Measurements from ENCODE around the gene SCRT2. TPM values are rescaled to one million over a fixed set of nuclear protein-coding genes. Genes with fewer than 3 reads are reported as not detected.

SCRT2 gene
- total RNA-seq, 1 experiment from 2014 or later: not detected

GRCh38 chr20:710780-711450 is 35.3 kb upstream of the SCRT2 start:
- WGBS (ENCODE audit: extremely low coverage, insufficient read length, low lambda C conversion rate): no CpG with 5 or more reads among the region's 19 CpGs
- no peaks in the 10 kb centered on the region for H3K79me2 ChIP-seq (ENCODE audit: insufficient read depth, low read length)
- Mint-ChIP-seq H3K4me3 (peak overlapping the region; percentile 35 to 52; a peak in 4 of 5 replicates), H3K27ac (no peak overlapping the region), H3K9me3 (peaks cover 21 to 22% of the 10 kb centered on the region in 2 experiments), H3K27me3 (ENCODE audit: low read depth) (peaks cover 34% of the 10 kb centered on the region), H3K4me1 (peaks cover 9 to 33% of the 10 kb centered on the region in 2 experiments), H3K36me3 (ENCODE audit: insufficient read depth in 1 of 3, low read depth in 3 of 3) (peaks cover 5 to 15% (median 10%) of the 10 kb centered on the region in 3 experiments)
- no peaks in the 10 kb centered on the region for H4K20me1 ChIP-seq (ENCODE audit: control insufficient read depth, insufficient read depth, insufficient read length)
- no peak overlapping the region for H2BK20ac ChIP-seq (ENCODE audit: low read depth, low read length, poor library complexity, severe bottlenecking)
- no peak overlapping the region for H3K23ac ChIP-seq (ENCODE audit: insufficient read length, low read depth, low read length)
- H3T11ph ChIP-seq (ENCODE audit: low read length): no peak overlapping the region
- H2BK5ac ChIP-seq (ENCODE audit: insufficient read length, low read length): no peak overlapping the region
- peaks cover 5% of the 10 kb centered on the region; the same call in 1 of the 2 replicates for H3K27me3 ChIP-seq (ENCODE audit: insufficient read depth, low read length)
- no peak overlapping the region for H3K18ac ChIP-seq (ENCODE audit: insufficient read length, low read depth, low read length)
- no peak overlapping the region for H4K8ac ChIP-seq (replicated peaks; ENCODE audit: insufficient read length, low read depth, low read length)
- H3K79me1 ChIP-seq (ENCODE audit: insufficient read depth, low read depth, low read length, poor library complexity, severe bottlenecking): no peaks in the 10 kb centered on the region
- no peak overlapping the region for H4K91ac ChIP-seq (ENCODE audit: insufficient read length, low read depth, low read length)
- TF ChIP-seq CTCF (conservative IDR thresholded peaks at IDR 0.05): no peak
- H3K14ac ChIP-seq (ENCODE audit: insufficient read depth, low read length): no peak overlapping the region
- H3K23me2 ChIP-seq (ENCODE audit: insufficient read length, low read depth, low read length, poor library complexity, severe bottlenecking): peaks cover 3% of the 10 kb centered on the region
- H2BK15ac ChIP-seq (ENCODE audit: low read depth, low read length): no peak overlapping the region
- H3K56ac ChIP-seq (ENCODE audit: insufficient read length, low read depth, low read length): no peak overlapping the region
- H3K4me1 ChIP-seq (ENCODE audit: insufficient read depth, low read length): no peaks in the 10 kb centered on the region; the same call in 1 of the 2 replicates
- H2AFZ ChIP-seq (ENCODE audit: low read length): no peak overlapping the region
- H3K9me3 ChIP-seq (ENCODE audit: control insufficient read depth, low read depth, low read length): no peaks in the 10 kb centered on the region
- no peak overlapping the region for H2BK12ac ChIP-seq (ENCODE audit: insufficient read length, low read depth, low read length)
- no peak overlapping the region for H2BK120ac ChIP-seq (ENCODE audit: low read depth, low read length, poor library complexity, severe bottlenecking)
- no peak for DNase-seq
- no peak overlapping the region for H3K9ac ChIP-seq (ENCODE audit: extremely low read depth, insufficient read length, low read length)
- no peak overlapping the region for H4K5ac ChIP-seq (ENCODE audit: insufficient read length, low read depth, low read length)
- no peak overlapping the region for H2AK5ac ChIP-seq (ENCODE audit: insufficient read length, low read length)
- no peak overlapping the region for H3K4me2 ChIP-seq (ENCODE audit: insufficient read depth, insufficient read length, low read length)
- no peak overlapping the region for H3K27ac ChIP-seq (ENCODE audit: insufficient read length, low read depth, low read length)
- no peak overlapping the region for H3K4ac ChIP-seq (ENCODE audit: low read depth, low read length)

Data from H9 (cell line).